ENCODE results near the gene YAE1.
A peak's percentile ranks its signal among the peaks of the same experiment; 100 is the strongest.

Gene YAE1

GRCh38 chr7:39606941-39607340, 40.7 kb downstream of the YAE1 start:
- no peak overlapping the region for H3K4me3 ChIP-seq (ENCODE audit: low read depth, low read length)

GRCh38 chr7:39607865-39608264, 41.7 kb downstream of the YAE1 start:
- no peak overlapping the region for H3K4me3 ChIP-seq (ENCODE audit: low read depth, low read length)

GRCh38 chr7:39608278-39608677, 42.1 kb downstream of the YAE1 start:
- no peak overlapping the region for H3K4me3 ChIP-seq (ENCODE audit: low read depth, low read length)

GRCh38 chr7:39609113-39609934, 43.1 kb downstream of the YAE1 start:
- H3K4me3 ChIP-seq (ENCODE audit: low read depth, low read length) = peak overlapping the region; percentile 25

- no peak overlapping the region for H3K4me3 ChIP-seq (ENCODE audit: low read depth, low read length)
These were observed 43.7 kb downstream of the YAE1 start for GRCh38 chr7:39609935-39610263.

- H3K4me3 ChIP-seq (ENCODE audit: low read depth, low read length) = no peak overlapping the region
These were observed 47.4 kb downstream of the YAE1 start for GRCh38 chr7:39613577-39613976.

- H3K4me3 ChIP-seq (ENCODE audit: low read depth, low read length) = no peak overlapping the region
These were observed 48.1 kb downstream of the YAE1 start for GRCh38 chr7:39614299-39614698.

- H3K4me3 ChIP-seq (ENCODE audit: low read depth, low read length) = no peak overlapping the region
These were observed 49.3 kb downstream of the YAE1 start for GRCh38 chr7:39615350-39615975.

- H3K4me3 ChIP-seq (ENCODE audit: low read depth, low read length) = no peak overlapping the region
These were observed 49.9 kb downstream of the YAE1 start for GRCh38 chr7:39616138-39616537.

GRCh38 chr7:39617005-39617404, 50.8 kb downstream of the YAE1 start:
- H3K4me3 ChIP-seq (ENCODE audit: low read depth, low read length) = no peak overlapping the region

- no peak overlapping the region for H3K4me3 ChIP-seq (ENCODE audit: low read depth, low read length)
These were observed 52.7 kb downstream of the YAE1 start for GRCh38 chr7:39618868-39619267.

GRCh38 chr7:39620486-39620885, 54.3 kb downstream of the YAE1 start:
- H3K4me3 ChIP-seq (ENCODE audit: low read depth, low read length) = no peak overlapping the region

GRCh38 chr7:39621261-39621660, 55.1 kb downstream of the YAE1 start:
- H3K4me3 ChIP-seq (ENCODE audit: low read depth, low read length) = no peak overlapping the region

GRCh38 chr7:39621784-39622411, 55.7 kb downstream of the YAE1 start:
- no peak overlapping the region for H3K4me3 ChIP-seq (ENCODE audit: low read depth, low read length)
